Caco-2 (cell line): ENCODE measurements around the gene PRXL2A. TPM values are rescaled to one million over a fixed set of nuclear protein-coding genes. Genes with fewer than 3 reads are reported as not detected.

Source experiments
- BruUV-seq: library from RNA; stranded (reverse); fragments of 400-500 nt; replicated peaks from 2 replicates; lab custom pipeline; 2021; lab: Mats Ljungman, UMichigan
- CTCF ChIA-PET: fragments of 300-600 bp; sonication (Branson Sonifier 250); formaldehyde crosslinking; loops from one replicate; lab custom pipeline; 2022; ENCODE audit warnings: antibody characterized with exemption; lab: Charles Lee
- POLR2A ChIA-PET: fragments of 300-600 bp; sonication (Branson Sonifier 250); formaldehyde crosslinking; loops from one replicate; lab custom pipeline; 2022; ENCODE audit warnings: antibody characterized with exemption; lab: Charles Lee
- DNase-seq, 2 experiments: peaks; one replicate each; pipeline versions ENCODE4 v3.0.0 to v3.0.0-alpha.2; 2020 to 2022
- H3K27me3 ChIP-seq: replicated peaks from 2 replicates; pipeline ENCODE4 v1.6.0; 2011; ENCODE audit warnings: low read length; ENCODE audit not compliant: control insufficient read depth, insufficient read depth
- H3K36me3 ChIP-seq: 2 replicates; pipeline ENCODE4 v1.5.1; 2011; ENCODE audit warnings: low read length; ENCODE audit not compliant: control insufficient read depth, insufficient read depth
- H3K4me1 ChIP-seq: fragments of 250-450 bp; sonication (Bioruptor Pico); 2 replicates; pipeline ENCODE4 v1.5.1; 2020; ENCODE audit warnings: mild to moderate bottlenecking
- H3K4me3 ChIP-seq: 2 replicates; pipeline ENCODE4 v1.5.1; 2011; ENCODE audit warnings: low read depth, mild to moderate bottlenecking, control low read depth, low read length
- H3K9me3 ChIP-seq: fragments of 250-450 bp; sonication (Bioruptor Pico); 2 replicates; pipeline ENCODE4 v1.5.1; 2020; ENCODE audit warnings: mild to moderate bottlenecking, moderate library complexity
- H3K27ac Mint-ChIP-seq: one replicate; pipeline ENCODE4 v1.8.0; 2022; ENCODE audit warnings: mixed read lengths; ENCODE audit not compliant: unreplicated experiment
- H3K27me3 Mint-ChIP-seq: one replicate; pipeline ENCODE4 v1.8.0; 2022; ENCODE audit warnings: mixed read lengths; ENCODE audit not compliant: insufficient read depth, unreplicated experiment
- H3K36me3 Mint-ChIP-seq: one replicate; pipeline ENCODE4 v1.8.0; 2022; ENCODE audit warnings: mild to moderate bottlenecking, mixed read lengths; ENCODE audit not compliant: insufficient read depth, unreplicated experiment
- H3K4me1 Mint-ChIP-seq: one replicate; pipeline ENCODE4 v1.8.0; 2022; ENCODE audit warnings: low read depth, mixed read lengths; ENCODE audit not compliant: unreplicated experiment
- H3K4me3 Mint-ChIP-seq: one replicate; pipeline ENCODE4 v1.8.0; 2022; ENCODE audit warnings: mild to moderate bottlenecking, moderate library complexity, mixed read lengths; ENCODE audit not compliant: unreplicated experiment
- H3K9me3 Mint-ChIP-seq: one replicate; pipeline ENCODE4 v1.8.0; 2022; ENCODE audit warnings: mixed read lengths; ENCODE audit not compliant: unreplicated experiment
- intact Hi-C: fragments of 100-400 bp; cut with micrococcal nuclease; formaldehyde crosslinking; loops from one replicate; pipeline ENCODE4 v1.10.0; 2022; ENCODE audit not compliant: unreplicated experiment
- total RNA-seq: library from RNA; stranded (reverse); gene quantifications from 2 replicates; pipeline ENCODE4 v1.2.3, GENCODE V29; 2022
- TF ChIP-seq, protein P1 (sequence below), 2 experiments: fragments of 200-600 bp in 1 of 2; IDR thresholded peaks; 1 replicate in 1 of 2; 2 replicates in 1 of 2; pipeline versions ENCODE4 v1.5.1 to v1.8.0; 2011 to 2022; ENCODE audit warnings: antibody characterized with exemption in 1 of 2, control low read depth in 1 of 2, inconsistent platforms in 1 of 2, low read depth in 1 of 2, low read length in 1 of 2, mild to moderate bottlenecking in 1 of 2, moderate library complexity in 1 of 2; ENCODE audit not compliant: insufficient read depth in 1 of 2, severe bottlenecking in 1 of 2, unreplicated experiment in 1 of 2

The PRXL2A gene
- total RNA-seq, 1 experiment from 2014 or later = 88.6 TPM

DNA sequence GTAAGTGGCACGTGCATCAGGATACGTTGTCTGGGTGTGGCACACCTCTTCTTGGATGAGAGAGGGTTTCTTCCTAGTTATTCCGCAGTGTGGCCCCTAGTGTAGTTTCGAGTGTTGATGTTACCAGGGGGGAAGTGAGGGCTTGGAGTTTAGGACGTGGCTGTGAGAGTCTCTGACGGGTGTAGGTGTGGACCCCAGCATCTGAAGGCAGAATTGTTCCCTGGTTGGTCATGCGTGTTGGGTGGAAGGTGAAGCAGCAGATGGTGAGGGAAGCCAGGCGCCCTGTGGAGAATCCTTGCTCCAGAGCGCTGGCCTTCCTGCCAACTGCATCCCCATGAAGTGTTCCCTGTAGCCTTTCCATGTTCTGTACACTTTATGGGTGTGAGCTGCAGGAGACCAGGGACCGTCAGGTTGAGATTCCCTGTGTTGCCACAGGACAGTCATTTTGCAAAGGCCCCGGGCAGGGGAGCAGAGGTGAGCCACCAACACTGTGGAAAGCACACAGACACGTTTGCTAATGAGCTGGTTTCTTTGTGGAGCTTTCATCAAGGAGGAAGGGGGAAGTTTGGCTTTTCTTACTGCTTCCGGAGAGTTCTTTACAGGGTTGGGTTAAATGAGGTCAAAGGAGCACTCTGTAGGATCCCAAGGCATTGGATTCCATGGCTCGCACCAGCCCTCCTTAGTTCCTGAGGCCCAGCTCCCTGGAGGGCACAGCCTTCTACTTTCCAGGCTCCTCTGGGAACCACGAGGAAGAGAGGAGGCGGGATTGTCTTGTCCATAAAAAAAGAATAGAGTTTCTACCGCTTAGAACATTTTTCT, 77.8 kb downstream of the PRXL2A start:
- no peak for DNase-seq
- TF ChIP-seq, protein P1, sequence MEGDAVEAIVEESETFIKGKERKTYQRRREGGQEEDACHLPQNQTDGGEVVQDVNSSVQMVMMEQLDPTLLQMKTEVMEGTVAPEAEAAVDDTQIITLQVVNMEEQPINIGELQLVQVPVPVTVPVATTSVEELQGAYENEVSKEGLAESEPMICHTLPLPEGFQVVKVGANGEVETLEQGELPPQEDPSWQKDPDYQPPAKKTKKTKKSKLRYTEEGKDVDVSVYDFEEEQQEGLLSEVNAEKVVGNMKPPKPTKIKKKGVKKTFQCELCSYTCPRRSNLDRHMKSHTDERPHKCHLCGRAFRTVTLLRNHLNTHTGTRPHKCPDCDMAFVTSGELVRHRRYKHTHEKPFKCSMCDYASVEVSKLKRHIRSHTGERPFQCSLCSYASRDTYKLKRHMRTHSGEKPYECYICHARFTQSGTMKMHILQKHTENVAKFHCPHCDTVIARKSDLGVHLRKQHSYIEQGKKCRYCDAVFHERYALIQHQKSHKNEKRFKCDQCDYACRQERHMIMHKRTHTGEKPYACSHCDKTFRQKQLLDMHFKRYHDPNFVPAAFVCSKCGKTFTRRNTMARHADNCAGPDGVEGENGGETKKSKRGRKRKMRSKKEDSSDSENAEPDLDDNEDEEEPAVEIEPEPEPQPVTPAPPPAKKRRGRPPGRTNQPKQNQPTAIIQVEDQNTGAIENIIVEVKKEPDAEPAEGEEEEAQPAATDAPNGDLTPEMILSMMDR (IDR thresholded peaks at IDR 0.05; ENCODE audit: insufficient read depth in 1 of 2, low read depth in 1 of 2, low read length in 1 of 2, severe bottlenecking in 1 of 2, unreplicated experiment in 1 of 2) = no peak
- Histone ChIP-seq H3K4me3 (no peak overlapping the region), H3K9me3 (no peaks in the 10 kb centered on the region), H3K27me3 (no peaks in the 10 kb centered on the region), H3K36me3 (peaks cover 3% of the 10 kb centered on the region; the same call in 1 of the 2 replicates), H3K4me1 (peaks cover 36% of the 10 kb centered on the region)
- intact Hi-C loops = no loop called here
- H3K27me3 Mint-ChIP-seq = no peaks in the 10 kb centered on the region
- peaks cover 78% of the 10 kb centered on the region for H3K36me3 Mint-ChIP-seq
- peak overlapping the region; percentile 84 for H3K27ac Mint-ChIP-seq
- H3K4me3 Mint-ChIP-seq = peak overlapping the region; percentile 39
- H3K9me3 Mint-ChIP-seq = no peaks in the 10 kb centered on the region
- CTCF ChIA-PET = interaction anchor here (0.7 kb wide), 1 partner anchor 20 kb away, joined by 3 read pairs; no protein-coding TSS in a partner anchor
- POLR2A ChIA-PET = no interaction called here
- peaks cover 39% of the 10 kb centered on the region for H3K4me1 Mint-ChIP-seq
- BruUV-seq = no TSS peak

Other genes starting within 250 kb of the PRXL2A start
- gene ANXA11, start 203.0 kb upstream of the PRXL2A start, total RNA-seq = 316 and 327 TPM in 2 replicates
- 3.2 and 3.4 TPM in 2 replicates for gene MAT1A, start 118.9 kb upstream of the PRXL2A start, total RNA-seq
- gene DYDC1, start 51.8 kb upstream of the PRXL2A start, total RNA-seq = not detected in 2 replicates
- 0.23 TPM in 1 of 2 replicates, not detected in the other for gene DYDC2, start 51.8 kb upstream of the PRXL2A start, total RNA-seq
- gene TSPAN14, start 45.8 kb downstream of the PRXL2A start, total RNA-seq = 138 and 140 TPM in 2 replicates
- 0.09 and 0.23 TPM in 2 replicates for gene SH2D4B, start 129.4 kb downstream of the PRXL2A start, total RNA-seq